LNCAP (cell line): ENCODE measurements around the gene LENG8.

Source experiments
- CTCF ChIP-seq: fragments of 450-650 bp; IDR thresholded peaks from 2 replicates; pipeline ENCODE4 v1.5.1; 2017; ENCODE audit warnings: mild to moderate bottlenecking

The LENG8 gene

GRCh38 chr19:54412877-54413276, 36.1 kb upstream of the LENG8 start:
- no peak for TF ChIP-seq CTCF

GRCh38 chr19:54414156-54414555, 34.8 kb upstream of the LENG8 start:
- TF ChIP-seq CTCF = no peak

GRCh38 chr19:54415208-54415900, 33.6 kb upstream of the LENG8 start, which contains the start of gene TTYH1:
TSS of gene TTYH1 (plus strand) at chr19:54415464. CDS start at chr19:54415553, 89 bp downstream.
- no peak for TF ChIP-seq CTCF

- no peak for TF ChIP-seq CTCF
These were observed 32.9 kb upstream of the LENG8 start for GRCh38 chr19:54415901-54416673.

GRCh38 chr19:54416695-54417491, 32.1 kb upstream of the LENG8 start:
- TF ChIP-seq CTCF = no peak

GRCh38 chr19:54418030-54418929, 30.7 kb upstream of the LENG8 start:
- TF ChIP-seq CTCF = no peak
